Stimulated activated CD4-positive, alpha-beta T cell treated with anti-CD3 and anti-CD28 coated beads, Interleukin-4, amount 100 ng/mL, for 48 hours (primary cell): Measurements from ENCODE around the gene KRTAP20-4.

Source experiments
- DNase-seq, 2 donors: peaks; one replicate each; pipeline ENCODE4 v3.0.0-alpha.2; 2020; ENCODE audit warnings: low read depth in 2 of 2

Gene KRTAP20-4

DNA sequence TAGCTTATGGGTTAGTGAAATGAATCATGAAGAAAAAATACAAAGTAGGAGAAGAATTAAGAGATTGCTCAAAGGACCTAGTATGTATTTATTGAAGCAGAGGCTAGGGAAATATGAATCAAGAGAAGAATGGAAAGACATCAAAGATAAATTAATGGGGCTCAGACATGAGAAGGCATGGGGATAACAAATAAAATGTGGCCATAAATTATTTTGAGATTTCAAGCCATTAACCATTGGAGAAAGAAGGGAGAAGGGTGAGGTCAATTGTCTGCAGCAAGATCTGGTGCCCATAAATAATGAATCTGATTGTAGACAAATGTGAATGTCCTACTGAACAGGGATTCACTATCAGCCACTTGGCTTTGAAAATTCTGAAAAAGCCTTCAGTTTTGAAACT is 32.5 kb downstream of the KRTAP20-4 start:
- DNase-seq: no peak

DNA sequence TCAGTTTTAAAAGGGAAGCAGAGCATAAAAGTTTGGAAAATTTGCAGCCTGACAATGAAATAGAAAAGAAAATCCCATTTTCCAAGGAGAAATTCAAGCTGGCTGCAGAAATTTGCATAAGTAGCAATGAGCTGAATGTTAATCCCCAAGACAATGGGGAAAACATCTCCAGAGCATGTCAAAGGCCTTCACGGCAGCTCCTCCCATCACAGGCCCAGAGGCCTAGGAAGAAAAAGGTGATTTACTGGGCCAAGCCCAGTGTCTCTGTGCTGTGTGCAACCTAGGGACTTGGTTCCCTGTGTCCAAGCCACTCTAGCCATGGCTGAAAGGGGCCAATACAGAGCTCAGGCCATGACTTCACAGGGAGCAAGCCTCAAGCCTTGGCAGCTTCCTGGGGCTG is 48.3 kb downstream of the KRTAP20-4 start:
- no peak for DNase-seq
